Measurements from ENCODE around the gene RIN1. TPM values are rescaled to one million over a fixed set of nuclear protein-coding genes. Genes with fewer than 3 reads are reported as not detected.

RIN1 gene
- total and polyA plus RNA-seq, 9 of the 15 experiments (the other 6 are each of a cell fraction or from before 2014, with no cell fraction given), result 0.01 to 1.2 (median 0.45) TPM; not detected in 1

DNA sequence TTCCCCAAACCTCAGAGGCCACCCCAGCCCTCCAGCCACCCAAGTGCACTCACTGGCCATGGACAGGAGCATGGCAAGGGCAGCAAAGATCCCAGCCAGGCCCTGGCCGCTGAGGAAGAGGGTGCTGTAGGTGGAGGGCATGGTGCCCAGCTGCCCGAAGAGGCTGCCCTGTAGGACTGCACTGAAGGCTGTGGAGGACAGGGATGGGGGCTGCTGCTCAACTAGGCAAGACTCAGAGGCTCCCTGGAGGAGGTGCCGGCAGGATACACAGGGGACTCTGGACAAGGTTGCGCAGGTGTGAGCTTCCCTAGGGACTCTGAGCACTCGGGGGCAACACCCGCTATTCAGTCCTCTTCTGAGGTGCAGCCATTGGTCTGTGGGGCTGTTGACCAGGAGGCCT lies 32.2 kb upstream of the RIN1 start:
- no peak overlapping the region for H3K4me2 ChIP-seq (ENCODE audit: insufficient read depth, low read length)
- ATAC-seq (no peak), FAIRE-seq (no peak), DNase-seq (ENCODE audit: extremely low read depth in 1 of 4, low spot score in 3 of 4) (no peak)
- in situ Hi-C loops (cut with MboI) (no loop called here), intact Hi-C loops (cut with micrococcal nuclease) (no loop called here)
- H3K27me3 ChIP-seq (ENCODE audit: control insufficient read depth in 2 of 2, insufficient read depth in 2 of 2, low read length in 2 of 2), result no peaks in the 10 kb centered on the region
- no peaks in the 10 kb centered on the region for H3K9me3 ChIP-seq (replicated peaks; ENCODE audit: control insufficient read depth, insufficient read depth, low read depth, low read length)
- TF ChIP-seq POLR2G (IDR thresholded peaks at IDR 0.05; ENCODE audit: low read depth, low read length), result peak; percentile 52
- peak; percentile 57 for TF ChIP-seq RBFOX2 (IDR thresholded peaks at IDR 0.05; ENCODE audit: low read depth, low read length)
- TF ChIP-seq, protein P1, sequence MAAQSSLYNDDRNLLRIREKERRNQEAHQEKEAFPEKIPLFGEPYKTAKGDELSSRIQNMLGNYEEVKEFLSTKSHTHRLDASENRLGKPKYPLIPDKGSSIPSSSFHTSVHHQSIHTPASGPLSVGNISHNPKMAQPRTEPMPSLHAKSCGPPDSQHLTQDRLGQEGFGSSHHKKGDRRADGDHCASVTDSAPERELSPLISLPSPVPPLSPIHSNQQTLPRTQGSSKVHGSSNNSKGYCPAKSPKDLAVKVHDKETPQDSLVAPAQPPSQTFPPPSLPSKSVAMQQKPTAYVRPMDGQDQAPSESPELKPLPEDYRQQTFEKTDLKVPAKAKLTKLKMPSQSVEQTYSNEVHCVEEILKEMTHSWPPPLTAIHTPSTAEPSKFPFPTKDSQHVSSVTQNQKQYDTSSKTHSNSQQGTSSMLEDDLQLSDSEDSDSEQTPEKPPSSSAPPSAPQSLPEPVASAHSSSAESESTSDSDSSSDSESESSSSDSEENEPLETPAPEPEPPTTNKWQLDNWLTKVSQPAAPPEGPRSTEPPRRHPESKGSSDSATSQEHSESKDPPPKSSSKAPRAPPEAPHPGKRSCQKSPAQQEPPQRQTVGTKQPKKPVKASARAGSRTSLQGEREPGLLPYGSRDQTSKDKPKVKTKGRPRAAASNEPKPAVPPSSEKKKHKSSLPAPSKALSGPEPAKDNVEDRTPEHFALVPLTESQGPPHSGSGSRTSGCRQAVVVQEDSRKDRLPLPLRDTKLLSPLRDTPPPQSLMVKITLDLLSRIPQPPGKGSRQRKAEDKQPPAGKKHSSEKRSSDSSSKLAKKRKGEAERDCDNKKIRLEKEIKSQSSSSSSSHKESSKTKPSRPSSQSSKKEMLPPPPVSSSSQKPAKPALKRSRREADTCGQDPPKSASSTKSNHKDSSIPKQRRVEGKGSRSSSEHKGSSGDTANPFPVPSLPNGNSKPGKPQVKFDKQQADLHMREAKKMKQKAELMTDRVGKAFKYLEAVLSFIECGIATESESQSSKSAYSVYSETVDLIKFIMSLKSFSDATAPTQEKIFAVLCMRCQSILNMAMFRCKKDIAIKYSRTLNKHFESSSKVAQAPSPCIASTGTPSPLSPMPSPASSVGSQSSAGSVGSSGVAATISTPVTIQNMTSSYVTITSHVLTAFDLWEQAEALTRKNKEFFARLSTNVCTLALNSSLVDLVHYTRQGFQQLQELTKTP (IDR thresholded peaks at IDR 0.05; ENCODE audit: low read depth in 1 of 2, partially characterized antibody in 2 of 2), result no peak
- TF ChIP-seq SUPT5H (IDR thresholded peaks at IDR 0.05), result peak; percentile 33; the same call in 1 of the 2 replicates
- TF ChIP-seq TGIF2 (CRISPR knock-in tag; IDR thresholded peaks at IDR 0.05), result no peak
- TF ChIP-seq NRF1 (conservative IDR thresholded peaks at IDR 0.05 in 1 of 2, IDR thresholded peaks at IDR 0.05 in 1 of 2), result no peak
- TF ChIP-seq SMAD1 (IDR thresholded peaks at IDR 0.05; ENCODE audit: low read depth, low read length, partially characterized antibody), result no peak
- H3K27ac ChIP-seq (ENCODE audit: extremely low read depth, low read depth, low read length), result no peak overlapping the region; the same call in 2 of the 3 replicates
- WGBS (ENCODE audit: insufficient coverage, low coverage, missing lambda C conversion rate), result 98% methylated on average over 6 of the region's 6 CpGs
- H3K36me3 ChIP-seq (ENCODE audit: control insufficient read depth, insufficient read depth, low read length), result peaks cover 66% of the 10 kb centered on the region
- H4K20me1 ChIP-seq (replicated peaks; ENCODE audit: control insufficient read depth, insufficient read depth, low read length), result peaks cover 15% of the 10 kb centered on the region; the same call in 1 of the 2 replicates
- peaks cover 17 to 59% of the 10 kb centered on the region in 2 experiments; a peak in 4 of 5 replicates for H3K4me1 ChIP-seq (replicated peaks in 1 of 2; ENCODE audit: control insufficient read depth in 2 of 2, insufficient read depth in 2 of 2, low read length in 2 of 2)
- ChIA-PET CTCF (ENCODE audit: low intra/inter-chr PET ratio) (no interaction called here), POLR2A (interaction anchor here (0.5 to 1.0 kb wide), 2 partner anchors 8 to 60 kb away, joined by 4 read pairs; no protein-coding TSS in a partner anchor)
- no TSS peak for BruUV-seq (replicated peaks)
- H3K9ac ChIP-seq (ENCODE audit: insufficient read depth in 1 of 2, low read depth in 2 of 2, low read length in 2 of 2), result peak overlapping the region in 1 of 2 experiments; percentile 93; a peak in 2 of 4 replicates
- H2AFZ ChIP-seq (ENCODE audit: low read depth, low read length), result no peak overlapping the region
- peaks cover 51% of the 10 kb centered on the region for H3K79me2 ChIP-seq (ENCODE audit: control insufficient read depth, insufficient read depth, low read length)
- no peak overlapping the region for H3K4me3 ChIP-seq
- peaks cover 7% of the 10 kb centered on the region for H3K9me1 ChIP-seq (ENCODE audit: control insufficient read depth, insufficient read depth, low read length)

All from K562 (cell line).